ENCODE results near the gene PCCA. TPM values are rescaled to one million over a fixed set of nuclear protein-coding genes. Genes with fewer than 3 reads are reported as not detected.

PCCA gene
- total and polyA plus RNA-seq, 2 of the 13 experiments (the other 11 are each of a cell fraction or from before 2014, with no cell fraction given) = 15.0 to 32.2 TPM

GRCh38 chr13:100158569-100158968 is 69.7 kb downstream of the PCCA start:
- H3K36me3 ChIP-seq (replicated peaks in 1 of 2; ENCODE audit: control insufficient read depth in 1 of 2, insufficient read depth in 2 of 2, low read length in 2 of 2) = peaks cover 2 to 22% of the 10 kb centered on the region in 2 experiments
- H4K20me1 ChIP-seq (ENCODE audit: insufficient read depth, low read length) = no peaks in the 10 kb centered on the region
- CTCF ChIA-PET (ENCODE audit: low intra/inter-chr PET ratio, low total read pairs) = no interaction called here
- POLR2A ChIA-PET = no interaction called here
- no TSS peak for BruUV-seq (replicated peaks)
- H3K9ac ChIP-seq (ENCODE audit: insufficient read depth, low read depth, low read length) = no peak overlapping the region
- H3K9me3 ChIP-seq (ENCODE audit: low read length) = no peaks in the 10 kb centered on the region
- no peak for FAIRE-seq
- H3K27me3 ChIP-seq (ENCODE audit: control insufficient read depth in 1 of 2, insufficient read depth in 2 of 2, low read length in 2 of 2) = no peaks in the 10 kb centered on the region
- intact Hi-C loops (cut with micrococcal nuclease; ENCODE audit: unreplicated experiment) = no loop called here
- H2AFZ ChIP-seq (ENCODE audit: low read length) = no peak overlapping the region
- no peaks in the 10 kb centered on the region for H3K79me2 ChIP-seq (ENCODE audit: insufficient read depth, low read length)
- peaks cover 7% of the 10 kb centered on the region for H3K4me1 ChIP-seq (ENCODE audit: insufficient read depth, low read length)
- WGBS (ENCODE audit: low lambda C conversion rate) = 79% methylated on average over 2 of the region's 2 CpGs
- no peak overlapping the region for H3K27ac ChIP-seq (ENCODE audit: extremely low read length, insufficient read depth, low read length)
- no peak overlapping the region for H3K4me3 ChIP-seq (replicated peaks in 1 of 3; ENCODE audit: insufficient read depth in 1 of 3, low read depth in 2 of 3, low read length in 3 of 3)
- no peak for ATAC-seq
- in situ Hi-C loops (cut with HindIII; ENCODE audit: extremely low pct_ligation_motif_present, low pct_unique_long_range_greater_than_20kb) = no loop called here
- H3K4me2 ChIP-seq (ENCODE audit: low read depth, low read length) = no peak overlapping the region
- no peak for DNase-seq (ENCODE audit: low spot score)
- TF ChIP-seq POLR2AphosphoS2 (IDR thresholded peaks at IDR 0.05; ENCODE audit: low read depth, low read length) = no peak
- TF ChIP-seq ZBTB7A (CRISPR knock-in tag; IDR thresholded peaks at IDR 0.05) = no peak
- TF ChIP-seq ZNF432 (CRISPR knock-in tag; IDR thresholded peaks at IDR 0.05; ENCODE audit: borderline replicate concordance) = no peak
- no peak for TF ChIP-seq CREBL2 (CRISPR knock-in tag; IDR thresholded peaks at IDR 0.05; ENCODE audit: borderline replicate concordance)
- TF ChIP-seq ZSCAN31 (CRISPR knock-in tag; IDR thresholded peaks at IDR 0.05; ENCODE audit: low read depth) = no peak
- TF ChIP-seq SIX4 (CRISPR knock-in tag; IDR thresholded peaks at IDR 0.05) = no peak
- no peak for TF ChIP-seq ZNF260 (CRISPR knock-in tag; IDR thresholded peaks at IDR 0.05; ENCODE audit: borderline replicate concordance, low read depth)
- no peak for TF ChIP-seq CBX5 (CRISPR knock-in tag; IDR thresholded peaks at IDR 0.05; ENCODE audit: borderline replicate concordance)
- TF ChIP-seq KLF13 (CRISPR knock-in tag; IDR thresholded peaks at IDR 0.05) = no peak
- no peak for TF ChIP-seq HDAC1 (CRISPR knock-in tag; IDR thresholded peaks at IDR 0.05)
- TF ChIP-seq ZNF30 (CRISPR knock-in tag; IDR thresholded peaks at IDR 0.05) = no peak
- no peak for TF ChIP-seq ZNF468 (CRISPR knock-in tag; IDR thresholded peaks at IDR 0.05)
- no peak for TF ChIP-seq ZNF891 (CRISPR knock-in tag; IDR thresholded peaks at IDR 0.05)
- no peak for TF ChIP-seq ZSCAN25 (CRISPR knock-in tag; IDR thresholded peaks at IDR 0.05)
- TF ChIP-seq NFAT5 (CRISPR knock-in tag; IDR thresholded peaks at IDR 0.05) = no peak
- TF ChIP-seq TRIM24 (CRISPR knock-in tag; IDR thresholded peaks at IDR 0.05) = no peak
- TF ChIP-seq GPBP1L1 (CRISPR knock-in tag; IDR thresholded peaks at IDR 0.05) = no peak
- TF ChIP-seq KLF11 (CRISPR knock-in tag; IDR thresholded peaks at IDR 0.05) = no peak
- TF ChIP-seq CSRNP1 (CRISPR knock-in tag; IDR thresholded peaks at IDR 0.05) = no peak
